K562 (cell line): Measurements from ENCODE around the gene KCNK4. TPM values are rescaled to one million over a fixed set of nuclear protein-coding genes. Genes with fewer than 3 reads are reported as not detected.

Experiments used
- CHD1 ChIP-seq: fragments of 200-600 bp; sonication (generic); IDR thresholded peaks from one replicate; pipeline ENCODE4 v1.6.1; 2012; ENCODE audit warnings: mild to moderate bottlenecking, moderate library complexity, low read length, inconsistent platforms
- CHD4 ChIP-seq: fragments of 200-600 bp; sonication (generic); IDR thresholded peaks from 3 replicates; pipeline ENCODE4 v1.6.1; 2012; ENCODE audit warnings: low read depth, mild to moderate bottlenecking, mixed read lengths, low read length, inconsistent platforms; ENCODE audit not compliant: insufficient read depth, insufficient replicate concordance, poor library complexity, severe bottlenecking
- KHSRP ChIP-seq: fragments of 450-650 bp; IDR thresholded peaks from 2 replicates; pipeline ENCODE4 v1.6.1; 2017
- MAX ChIP-seq: sonication (generic); formaldehyde crosslinking; IDR thresholded peaks from 2 replicates; pipeline ENCODE4 v1.9.0; 2022; ENCODE audit warnings: mild to moderate bottlenecking, missing genetic modification reagents
- NCOR1 ChIP-seq: fragments of 450-650 bp; IDR thresholded peaks from 2 replicates; pipeline ENCODE4 v1.6.1; 2016; ENCODE audit warnings: mild to moderate bottlenecking, moderate library complexity
- RNF219 ChIP-seq: fragments of 250-450 bp; sonication (Bioruptor Pico); IDR thresholded peaks from 2 replicates; pipeline ENCODE4 v1.5.0; 2022; ENCODE audit warnings: mild to moderate bottlenecking
- SRSF7 ChIP-seq: fragments of 200-400 bp; formaldehyde crosslinking; optimal IDR thresholded peaks from 2 replicates; pipeline ENCODE3; 2017; ENCODE audit warnings: mild to moderate bottlenecking, low read depth, low read length
- SUPT5H ChIP-seq: fragments of 450-650 bp; IDR thresholded peaks from 2 replicates; pipeline ENCODE4 v1.6.1; 2016
- TFAM ChIP-seq: fragments of 250-450 bp; sonication (Bioruptor Pico); conservative IDR thresholded peaks from 2 replicates; pipeline ENCODE4 v1.5.0; 2021; ENCODE audit warnings: mild to moderate bottlenecking, moderate library complexity
- ZNF436 ChIP-seq: fragments of 250-450, 450-650 bp; sonication (Bioruptor Pico); formaldehyde crosslinking; IDR thresholded peaks from 2 replicates; pipeline ENCODE4 v1.7.0; 2020; ENCODE audit warnings: mild to moderate bottlenecking
- polyA plus RNA-seq, 8 experiments: library from polyadenylated mRNA; depleted of rRNA in 4 of 8; stranded (reverse) in 5 of 8; unstranded in 3 of 8; fragments of >200 nt; fragmentation: Nextera tagmentation in 2 of 8; fragmentation: Illumina TruSeq in 1 of 8; extraction: Ambion mirVana in 2 of 8; extraction: Trizol in 1 of 8; gene quantifications; 2 replicates each; pipeline versions ENCODE4 v1.2.1 to v1.2.3, GENCODE V29; 2011 to 2014; ENCODE audit warnings: inconsistent platforms in 1 of 8, missing spikeins in 1 of 8
- total RNA-seq, 7 experiments: library from RNA; depleted of rRNA in 6 of 7; stranded (reverse); fragments of >200 nt in 6 of 7; fragmentation: Illumina TruSeq in 2 of 7; extraction: Trizol in 2 of 7; gene quantifications; 2 replicates each; pipeline versions ENCODE4 v1.2.1 to v1.2.3, GENCODE V29; 2011 to 2021; ENCODE audit warnings: low replicate concordance in 1 of 7
- TF ChIP-seq, protein P1 (sequence below): fragments of 250-450 bp; sonication (Bioruptor Pico); IDR thresholded peaks from 2 replicates; pipeline ENCODE4 v1.8.0; 2022; ENCODE audit warnings: moderate library complexity, mild to moderate bottlenecking, inconsistent platforms
- TF ChIP-seq, protein P2 (sequence below): fragments of 150-350 bp; IDR thresholded peaks from 2 replicates; pipeline ENCODE4 v1.6.1; 2014; ENCODE audit warnings: low read depth, mild to moderate bottlenecking, low read length, borderline replicate concordance

The KCNK4 gene
- total and polyA plus RNA-seq, 9 of the 15 experiments (the other 6 are each of a cell fraction or from before 2014, with no cell fraction given), result not detected

- 0 out of 2 replicates have a peak, but pooled peaks have one; percentile 54 for TF ChIP-seq NCOR1
- TF ChIP-seq CHD4, result no peak
- TF ChIP-seq, protein P1, sequence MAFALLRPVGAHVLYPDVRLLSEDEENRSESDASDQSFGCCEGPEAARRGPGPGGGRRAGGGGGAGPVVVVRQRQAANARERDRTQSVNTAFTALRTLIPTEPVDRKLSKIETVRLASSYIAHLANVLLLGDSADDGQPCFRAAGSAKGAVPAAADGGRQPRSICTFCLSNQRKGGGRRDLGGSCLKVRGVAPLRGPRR, result no peak
- peak; percentile 72 for TF ChIP-seq SUPT5H
- TF ChIP-seq KHSRP, result no peak
- peak; percentile 84 for TF ChIP-seq CHD1
- TF ChIP-seq, protein P2, sequence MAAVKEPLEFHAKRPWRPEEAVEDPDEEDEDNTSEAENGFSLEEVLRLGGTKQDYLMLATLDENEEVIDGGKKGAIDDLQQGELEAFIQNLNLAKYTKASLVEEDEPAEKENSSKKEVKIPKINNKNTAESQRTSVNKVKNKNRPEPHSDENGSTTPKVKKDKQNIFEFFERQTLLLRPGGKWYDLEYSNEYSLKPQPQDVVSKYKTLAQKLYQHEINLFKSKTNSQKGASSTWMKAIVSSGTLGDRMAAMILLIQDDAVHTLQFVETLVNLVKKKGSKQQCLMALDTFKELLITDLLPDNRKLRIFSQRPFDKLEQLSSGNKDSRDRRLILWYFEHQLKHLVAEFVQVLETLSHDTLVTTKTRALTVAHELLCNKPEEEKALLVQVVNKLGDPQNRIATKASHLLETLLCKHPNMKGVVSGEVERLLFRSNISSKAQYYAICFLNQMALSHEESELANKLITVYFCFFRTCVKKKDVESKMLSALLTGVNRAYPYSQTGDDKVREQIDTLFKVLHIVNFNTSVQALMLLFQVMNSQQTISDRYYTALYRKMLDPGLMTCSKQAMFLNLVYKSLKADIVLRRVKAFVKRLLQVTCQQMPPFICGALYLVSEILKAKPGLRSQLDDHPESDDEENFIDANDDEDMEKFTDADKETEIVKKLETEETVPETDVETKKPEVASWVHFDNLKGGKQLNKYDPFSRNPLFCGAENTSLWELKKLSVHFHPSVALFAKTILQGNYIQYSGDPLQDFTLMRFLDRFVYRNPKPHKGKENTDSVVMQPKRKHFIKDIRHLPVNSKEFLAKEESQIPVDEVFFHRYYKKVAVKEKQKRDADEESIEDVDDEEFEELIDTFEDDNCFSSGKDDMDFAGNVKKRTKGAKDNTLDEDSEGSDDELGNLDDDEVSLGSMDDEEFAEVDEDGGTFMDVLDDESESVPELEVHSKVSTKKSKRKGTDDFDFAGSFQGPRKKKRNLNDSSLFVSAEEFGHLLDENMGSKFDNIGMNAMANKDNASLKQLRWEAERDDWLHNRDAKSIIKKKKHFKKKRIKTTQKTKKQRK, result no peak
- no peak for TF ChIP-seq SRSF7
- TF ChIP-seq MAX (CRISPR knock-in tag), result peak; percentile 86
- TF ChIP-seq TFAM (CRISPR knock-in tag), result no peak
- TF ChIP-seq RNF219 (CRISPR knock-in tag), result no peak
- TF ChIP-seq ZNF436 (CRISPR knock-in tag), result no peak
These were observed 14.8 kb downstream of the KCNK4 start (continued) for GRCh38 chr11:64305691-64306562.
